GM21786 (cell line): ENCODE results near the gene ELMO1.
A peak's percentile ranks its signal among the peaks of the same experiment; 100 is the strongest.

ENCODE experiments used
- ATAC-seq: cut with Tn5 transposase; IDR thresholded peaks from one replicate; pipeline ENCODE4 v1.9.1; 2021; ENCODE audit not compliant: unreplicated experiment

ELMO1 gene

GRCh38 chr7:37071124-37071523 lies 377.5 kb downstream of the ELMO1 start:
- no peak for ATAC-seq

GRCh38 chr7:37070471-37070870 lies 378.2 kb downstream of the ELMO1 start:
- ATAC-seq: no peak

GRCh38 chr7:37070031-37070430 lies 378.6 kb downstream of the ELMO1 start:
- ATAC-seq: no peak

- no peak for ATAC-seq
Measured at GRCh38 chr7:37069336-37069735, 379.3 kb downstream of the ELMO1 start.

- ATAC-seq: no peak
Measured at GRCh38 chr7:37068902-37069301, 379.8 kb downstream of the ELMO1 start.

- no peak for ATAC-seq
Measured at GRCh38 chr7:37068038-37068437, 380.6 kb downstream of the ELMO1 start.

GRCh38 chr7:37065779-37066271 lies 382.8 kb downstream of the ELMO1 start:
- peak; percentile 44 for ATAC-seq

GRCh38 chr7:37062560-37062859 lies 386.2 kb downstream of the ELMO1 start:
- ATAC-seq: no peak

GRCh38 chr7:37061849-37062559 lies 386.7 kb downstream of the ELMO1 start:
- ATAC-seq: no peak

GRCh38 chr7:37056234-37056912 lies 392.3 kb downstream of the ELMO1 start:
- no peak for ATAC-seq

GRCh38 chr7:37054624-37055241 lies 393.9 kb downstream of the ELMO1 start:
- no peak for ATAC-seq

GRCh38 chr7:37052705-37053104 lies 396.0 kb downstream of the ELMO1 start:
- ATAC-seq: no peak

- no peak for ATAC-seq
Measured at GRCh38 chr7:37050801-37051200, 397.9 kb downstream of the ELMO1 start.

GRCh38 chr7:37048674-37049073 lies 400.0 kb downstream of the ELMO1 start:
- no peak for ATAC-seq

- no peak for ATAC-seq
Measured at GRCh38 chr7:37047260-37047659, 401.4 kb downstream of the ELMO1 start.

- no peak for ATAC-seq
Measured at GRCh38 chr7:37046531-37047079, 402.1 kb downstream of the ELMO1 start.

- ATAC-seq: no peak
Measured at GRCh38 chr7:37045681-37046179, 402.9 kb downstream of the ELMO1 start.

- ATAC-seq: no peak
Measured at GRCh38 chr7:37041461-37041860, 407.2 kb downstream of the ELMO1 start.

GRCh38 chr7:37040330-37040729 lies 408.3 kb downstream of the ELMO1 start:
- ATAC-seq: no peak

GRCh38 chr7:37039131-37039749 lies 409.4 kb downstream of the ELMO1 start:
- ATAC-seq: no peak

GRCh38 chr7:37038706-37039105 lies 410.0 kb downstream of the ELMO1 start:
- ATAC-seq: no peak
